ENCODE data around the gene HOXA3. TPM values are rescaled to one million over a fixed set of nuclear protein-coding genes. Genes with fewer than 3 reads are reported as not detected.

The HOXA3 gene
- polyA plus RNA-seq, 1 donor (not counting 4 experiments of a cell fraction or from before 2014, with no cell fraction given) = 0.58 TPM

DNA sequence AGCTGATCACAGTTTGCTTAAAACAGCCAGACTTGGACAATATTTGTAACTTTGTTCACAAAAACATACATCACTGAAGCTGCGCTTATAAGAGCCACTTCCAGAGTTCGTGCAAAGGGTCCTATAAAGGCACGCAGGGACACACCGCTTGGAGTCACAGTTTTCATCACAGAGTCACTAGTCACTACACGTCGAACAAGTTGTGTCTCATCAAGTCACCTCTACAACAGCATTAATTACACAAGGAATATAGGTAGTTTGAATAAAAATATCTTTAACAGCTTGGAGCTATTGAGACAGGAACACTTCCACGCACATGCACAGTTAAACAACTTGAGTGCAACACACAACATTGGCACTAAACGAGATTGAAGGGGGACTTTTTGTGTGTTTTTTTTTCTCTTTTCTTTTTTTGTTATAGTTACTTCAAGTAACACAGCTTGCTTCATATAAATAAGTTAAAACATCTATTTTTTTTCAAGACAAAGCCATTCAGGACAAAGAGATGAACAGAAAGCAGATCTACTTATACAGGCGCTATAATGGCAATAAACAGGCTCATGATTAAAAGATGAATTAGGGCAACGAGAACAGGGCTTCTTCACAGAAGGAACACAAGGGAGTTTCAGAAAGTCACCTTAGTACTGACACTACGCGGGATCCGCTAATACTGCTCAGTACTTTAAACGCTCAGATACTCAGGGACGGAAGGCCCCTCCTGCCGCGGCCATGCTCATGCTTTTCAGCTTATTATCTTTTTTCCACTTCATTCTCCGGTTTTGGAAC lies 11.1 kb downstream of the HOXA3 start:
- Histone ChIP-seq H3K4me2 (ENCODE audit: control insufficient read depth, extremely low read depth, insufficient read depth, low read depth, low read length) (peak overlapping the region; percentile 92), H3K9ac (ENCODE audit: control insufficient read depth, extremely low read depth, insufficient read depth, low read length) (peak overlapping the region; percentile 93)
- dilution Hi-C loops (cut with MboI; ENCODE audit: extremely low pct_ligation_motif_present, low sequenced_read_pairs) = no loop called here

DNA sequence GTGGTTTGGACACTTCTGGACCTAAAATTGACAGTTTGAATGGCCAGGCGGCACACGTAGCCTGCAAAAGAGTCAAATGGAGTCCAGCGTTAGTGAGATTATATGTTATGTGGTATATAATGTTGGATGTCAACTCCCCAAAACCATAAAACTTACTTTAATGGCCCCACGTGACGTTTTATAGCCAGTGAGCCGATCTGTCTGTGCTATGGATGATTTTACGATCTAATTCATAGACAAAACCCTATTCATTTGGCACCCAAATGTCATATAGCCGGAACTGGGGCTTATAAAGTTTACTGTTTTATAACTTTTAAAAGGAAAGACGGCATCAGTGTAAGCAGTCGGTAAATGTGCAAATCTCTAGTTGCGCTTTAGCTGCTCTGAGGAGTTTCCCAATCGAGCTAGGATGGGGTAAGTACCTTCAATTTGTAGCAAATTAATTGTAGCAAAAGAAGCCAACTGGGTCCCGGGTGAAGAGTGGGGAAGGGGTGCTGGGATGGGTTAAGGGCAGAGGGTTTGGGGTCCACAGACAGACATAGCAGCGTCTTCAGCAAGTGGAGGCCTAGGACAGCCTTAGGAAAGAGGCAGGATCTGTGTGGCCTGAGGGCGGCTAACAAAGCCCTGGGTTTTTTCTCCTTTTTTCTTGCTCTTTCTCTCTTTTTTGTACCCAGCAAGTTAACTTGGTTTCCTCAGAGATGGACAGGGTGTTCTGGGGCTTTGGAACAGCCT lies 12.1 kb downstream of the HOXA3 start:
- H3K9me1 ChIP-seq (ENCODE audit: control insufficient read depth, extremely low read depth, insufficient read depth, low read length) = no peaks in the 10 kb centered on the region
- H3K36me3 ChIP-seq (ENCODE audit: control insufficient read depth in 2 of 2, extremely low read depth in 1 of 2, insufficient read depth in 2 of 2, low read length in 2 of 2) = peaks cover 4 to 7% of the 10 kb centered on the region in 2 experiments
- peaks cover 52% of the 10 kb centered on the region for H3K79me2 ChIP-seq (ENCODE audit: control insufficient read depth, insufficient read depth, low read length)
- no peak for FAIRE-seq
- peak overlapping the region; percentile 92 for H3K27ac ChIP-seq (ENCODE audit: control insufficient read depth, insufficient read depth, low read length)
- no peaks in the 10 kb centered on the region for H3K9me3 ChIP-seq (ENCODE audit: control insufficient read depth, low read depth, low read length)
- DNase-seq (ENCODE audit: low read depth, low spot score) = no peak
- peak overlapping the region; percentile 93 for H3K9ac ChIP-seq (ENCODE audit: control insufficient read depth, extremely low read depth, insufficient read depth, low read length)
- no peaks in the 10 kb centered on the region for H4K20me1 ChIP-seq (ENCODE audit: control insufficient read depth, extremely low read depth, insufficient read depth, low read length)
- peak overlapping the region in 2 of 3 experiments; percentile 57 to 93 for H3K4me3 ChIP-seq (ENCODE audit: control insufficient read depth in 2 of 3, extremely low read depth in 1 of 3, insufficient read depth in 2 of 3, low read depth in 1 of 3, low read length in 3 of 3)
- dilution Hi-C loops (cut with MboI; ENCODE audit: extremely low pct_ligation_motif_present, low sequenced_read_pairs) = no loop called here
- no peaks in the 10 kb centered on the region for H3K27me3 ChIP-seq (ENCODE audit: control insufficient read depth, extremely low read depth, insufficient read depth, low read length)
- peak overlapping the region; percentile 49 for H2AFZ ChIP-seq (ENCODE audit: control insufficient read depth, low read length)
- H3K4me2 ChIP-seq (ENCODE audit: control insufficient read depth, extremely low read depth, insufficient read depth, low read depth, low read length) = peak overlapping the region; percentile 92
- peaks cover 38% of the 10 kb centered on the region for H3K4me1 ChIP-seq (ENCODE audit: control insufficient read depth, extremely low read depth, insufficient read depth, low read length)
- TF ChIP-seq EZH2 (IDR thresholded peaks at IDR 0.05; ENCODE audit: low read length) = no peak
- TF ChIP-seq, protein P1, sequence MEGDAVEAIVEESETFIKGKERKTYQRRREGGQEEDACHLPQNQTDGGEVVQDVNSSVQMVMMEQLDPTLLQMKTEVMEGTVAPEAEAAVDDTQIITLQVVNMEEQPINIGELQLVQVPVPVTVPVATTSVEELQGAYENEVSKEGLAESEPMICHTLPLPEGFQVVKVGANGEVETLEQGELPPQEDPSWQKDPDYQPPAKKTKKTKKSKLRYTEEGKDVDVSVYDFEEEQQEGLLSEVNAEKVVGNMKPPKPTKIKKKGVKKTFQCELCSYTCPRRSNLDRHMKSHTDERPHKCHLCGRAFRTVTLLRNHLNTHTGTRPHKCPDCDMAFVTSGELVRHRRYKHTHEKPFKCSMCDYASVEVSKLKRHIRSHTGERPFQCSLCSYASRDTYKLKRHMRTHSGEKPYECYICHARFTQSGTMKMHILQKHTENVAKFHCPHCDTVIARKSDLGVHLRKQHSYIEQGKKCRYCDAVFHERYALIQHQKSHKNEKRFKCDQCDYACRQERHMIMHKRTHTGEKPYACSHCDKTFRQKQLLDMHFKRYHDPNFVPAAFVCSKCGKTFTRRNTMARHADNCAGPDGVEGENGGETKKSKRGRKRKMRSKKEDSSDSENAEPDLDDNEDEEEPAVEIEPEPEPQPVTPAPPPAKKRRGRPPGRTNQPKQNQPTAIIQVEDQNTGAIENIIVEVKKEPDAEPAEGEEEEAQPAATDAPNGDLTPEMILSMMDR (optimal IDR thresholded peaks at IDR 0.05 in 1 of 3, IDR thresholded peaks at IDR 0.05 in 1 of 3, conservative IDR thresholded peaks at IDR 0.05 in 1 of 3; ENCODE audit: extremely low read depth in 1 of 3, insufficient read depth in 2 of 3, low read length in 3 of 3) = no peak

More for the DNA sequence above, 11.1 kb downstream of the HOXA3 start:
- no peaks in the 10 kb centered on the region for H3K9me1 ChIP-seq (ENCODE audit: control insufficient read depth, extremely low read depth, insufficient read depth, low read length)
- H3K27ac ChIP-seq (ENCODE audit: control insufficient read depth, insufficient read depth, low read length) = peak overlapping the region; percentile 92
- H3K4me1 ChIP-seq (ENCODE audit: control insufficient read depth, extremely low read depth, insufficient read depth, low read length) = peaks cover 34% of the 10 kb centered on the region
- no peak for DNase-seq (ENCODE audit: low read depth, low spot score)
- no peak overlapping the region for H2AFZ ChIP-seq (ENCODE audit: control insufficient read depth, low read length)
- H3K27me3 ChIP-seq (ENCODE audit: control insufficient read depth, extremely low read depth, insufficient read depth, low read length) = no peaks in the 10 kb centered on the region
- H4K20me1 ChIP-seq (ENCODE audit: control insufficient read depth, extremely low read depth, insufficient read depth, low read length) = no peaks in the 10 kb centered on the region
- FAIRE-seq = peak; percentile 63
- TF ChIP-seq EZH2 (IDR thresholded peaks at IDR 0.05; ENCODE audit: low read length) = no peak
- TF ChIP-seq, protein P1 (optimal IDR thresholded peaks at IDR 0.05 in 1 of 3, IDR thresholded peaks at IDR 0.05 in 1 of 3, conservative IDR thresholded peaks at IDR 0.05 in 1 of 3; ENCODE audit: extremely low read depth in 1 of 3, insufficient read depth in 2 of 3, low read length in 3 of 3) = no peak
- no peaks in the 10 kb centered on the region for H3K9me3 ChIP-seq (ENCODE audit: control insufficient read depth, low read depth, low read length)
- peak overlapping the region in 2 of 3 experiments; percentile 91 to 93 for H3K4me3 ChIP-seq (ENCODE audit: control insufficient read depth in 2 of 3, extremely low read depth in 1 of 3, insufficient read depth in 2 of 3, low read depth in 1 of 3, low read length in 3 of 3)
- H3K36me3 ChIP-seq (ENCODE audit: control insufficient read depth in 2 of 2, extremely low read depth in 1 of 2, insufficient read depth in 2 of 2, low read length in 2 of 2) = peaks cover 4 to 7% of the 10 kb centered on the region in 2 experiments
- H3K79me2 ChIP-seq (ENCODE audit: control insufficient read depth, insufficient read depth, low read length) = peaks cover 62% of the 10 kb centered on the region

All from keratinocyte (primary cell).